ENCODE data around the gene MRPS34. TPM values are rescaled to one million over a fixed set of nuclear protein-coding genes. Genes with fewer than 3 reads are reported as not detected.

MRPS34 gene
- total and polyA plus RNA-seq, 4 donors: 42.4 to 100 (median 58.7) TPM

DNA sequence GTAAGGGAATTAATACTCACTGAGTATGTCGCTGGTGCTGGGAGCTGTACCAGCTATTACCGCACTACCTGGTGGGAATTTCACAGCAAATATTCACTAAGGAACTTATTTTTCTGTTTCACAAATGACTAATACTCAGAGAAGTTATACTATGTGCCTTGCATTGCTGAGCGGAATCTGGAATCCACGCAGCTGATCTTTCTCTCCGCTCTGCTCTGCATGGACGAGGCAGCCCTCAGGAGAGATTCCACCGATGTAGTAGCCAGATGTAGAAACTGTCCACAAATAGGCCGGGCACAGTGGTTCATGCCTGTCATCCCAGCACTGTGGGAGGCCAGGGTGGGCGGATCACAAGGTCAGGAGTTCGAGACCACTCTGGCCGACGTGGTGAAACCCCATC is 18.7 kb downstream of the MRPS34 start:
- H3K9ac ChIP-seq (ENCODE audit: low read depth in 1 of 2, low read length in 2 of 2): no peak overlapping the region
- no peak overlapping the region for H3K4me3 ChIP-seq (ENCODE audit: low read depth in 1 of 3, low read length in 3 of 3)
- 97% methylated on average over 12 of the region's 12 CpGs for WGBS
- H3K27me3 ChIP-seq (ENCODE audit: control insufficient read depth in 4 of 4, insufficient read depth in 4 of 4, low read length in 3 of 4): no peaks in the 10 kb centered on the region
- H3K36me3 ChIP-seq (ENCODE audit: control insufficient read depth in 4 of 4, insufficient read depth in 3 of 4, low read depth in 1 of 4, low read length in 3 of 4): peaks cover 4 to 33% (median 16%) of the 10 kb centered on the region in 4 donors
- no peaks in the 10 kb centered on the region for H3K4me1 ChIP-seq (ENCODE audit: control insufficient read depth in 4 of 4, insufficient read depth in 4 of 4, low read length in 3 of 4)
- no peaks in the 10 kb centered on the region for H3K9me3 ChIP-seq (ENCODE audit: control insufficient read depth in 4 of 4, low read length in 3 of 4)
- no peak for DNase-seq (ENCODE audit: low spot score)
- TF ChIP-seq YY1 (IDR thresholded peaks at IDR 0.05): no peak
- TF ChIP-seq RXRA (IDR thresholded peaks at IDR 0.05): no peak
- TF ChIP-seq CTCF (IDR thresholded peaks at IDR 0.05; ENCODE audit: low read depth, low read length, missing input control): no peak
- H3K27ac ChIP-seq (ENCODE audit: low read depth in 1 of 2, low read length in 2 of 2): no peak overlapping the region

DNA sequence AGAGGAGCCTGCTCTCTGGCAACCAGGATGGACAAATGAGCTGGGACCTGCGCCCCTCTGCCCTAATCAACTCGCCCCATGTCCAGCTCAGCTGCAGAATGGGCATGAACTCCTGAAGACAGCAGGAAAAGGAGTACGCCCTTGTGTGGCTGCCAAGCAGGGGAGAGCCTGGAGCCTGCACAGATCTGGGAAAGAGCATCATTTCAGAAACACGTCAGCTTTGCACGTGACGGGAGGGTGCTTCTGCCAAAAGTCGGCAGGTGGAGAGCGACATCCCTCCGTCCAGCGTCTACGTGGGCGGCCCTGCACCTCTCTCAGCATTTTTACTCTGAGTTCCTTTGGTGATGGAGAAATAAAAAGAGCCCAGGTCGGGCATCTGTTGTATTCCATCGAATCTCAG is 20.1 kb downstream of the MRPS34 start:
- peaks cover 6 to 47% (median 24%) of the 10 kb centered on the region in 4 donors for H3K36me3 ChIP-seq (ENCODE audit: control insufficient read depth in 4 of 4, insufficient read depth in 3 of 4, low read depth in 1 of 4, low read length in 3 of 4)
- H3K27me3 ChIP-seq (ENCODE audit: control insufficient read depth in 4 of 4, insufficient read depth in 4 of 4, low read length in 3 of 4): no peaks in the 10 kb centered on the region
- no peak for DNase-seq (ENCODE audit: low spot score)
- no peaks in the 10 kb centered on the region for H3K9me3 ChIP-seq (ENCODE audit: control insufficient read depth in 4 of 4, low read length in 3 of 4)
- H3K4me1 ChIP-seq (ENCODE audit: control insufficient read depth in 4 of 4, insufficient read depth in 4 of 4, low read length in 3 of 4): no peaks in the 10 kb centered on the region
- H3K4me3 ChIP-seq (ENCODE audit: low read depth in 1 of 3, low read length in 3 of 3): no peak overlapping the region
- 96% methylated on average over 14 of the region's 14 CpGs for WGBS
- no peak overlapping the region for H3K27ac ChIP-seq (ENCODE audit: low read depth in 1 of 2, low read length in 2 of 2)
- H3K9ac ChIP-seq (ENCODE audit: low read depth in 1 of 2, low read length in 2 of 2): no peak overlapping the region
- TF ChIP-seq TAF1 (conservative IDR thresholded peaks at IDR 0.05) (no peak), FOXA1 (IDR thresholded peaks at IDR 0.05) (no peak), GABPA (IDR thresholded peaks at IDR 0.05 in 1 of 2, conservative IDR thresholded peaks at IDR 0.05 in 1 of 2) (no peak), EGR1 (IDR thresholded peaks at IDR 0.05; ENCODE audit: low read depth in 2 of 2) (no peak), SP1 (IDR thresholded peaks at IDR 0.05) (no peak)

- H3K36me3 ChIP-seq (ENCODE audit: control insufficient read depth in 4 of 4, insufficient read depth in 3 of 4, low read depth in 1 of 4, low read length in 3 of 4): peaks cover 5 to 48% (median 29%) of the 10 kb centered on the region in 4 donors
- TF ChIP-seq, protein P1, sequence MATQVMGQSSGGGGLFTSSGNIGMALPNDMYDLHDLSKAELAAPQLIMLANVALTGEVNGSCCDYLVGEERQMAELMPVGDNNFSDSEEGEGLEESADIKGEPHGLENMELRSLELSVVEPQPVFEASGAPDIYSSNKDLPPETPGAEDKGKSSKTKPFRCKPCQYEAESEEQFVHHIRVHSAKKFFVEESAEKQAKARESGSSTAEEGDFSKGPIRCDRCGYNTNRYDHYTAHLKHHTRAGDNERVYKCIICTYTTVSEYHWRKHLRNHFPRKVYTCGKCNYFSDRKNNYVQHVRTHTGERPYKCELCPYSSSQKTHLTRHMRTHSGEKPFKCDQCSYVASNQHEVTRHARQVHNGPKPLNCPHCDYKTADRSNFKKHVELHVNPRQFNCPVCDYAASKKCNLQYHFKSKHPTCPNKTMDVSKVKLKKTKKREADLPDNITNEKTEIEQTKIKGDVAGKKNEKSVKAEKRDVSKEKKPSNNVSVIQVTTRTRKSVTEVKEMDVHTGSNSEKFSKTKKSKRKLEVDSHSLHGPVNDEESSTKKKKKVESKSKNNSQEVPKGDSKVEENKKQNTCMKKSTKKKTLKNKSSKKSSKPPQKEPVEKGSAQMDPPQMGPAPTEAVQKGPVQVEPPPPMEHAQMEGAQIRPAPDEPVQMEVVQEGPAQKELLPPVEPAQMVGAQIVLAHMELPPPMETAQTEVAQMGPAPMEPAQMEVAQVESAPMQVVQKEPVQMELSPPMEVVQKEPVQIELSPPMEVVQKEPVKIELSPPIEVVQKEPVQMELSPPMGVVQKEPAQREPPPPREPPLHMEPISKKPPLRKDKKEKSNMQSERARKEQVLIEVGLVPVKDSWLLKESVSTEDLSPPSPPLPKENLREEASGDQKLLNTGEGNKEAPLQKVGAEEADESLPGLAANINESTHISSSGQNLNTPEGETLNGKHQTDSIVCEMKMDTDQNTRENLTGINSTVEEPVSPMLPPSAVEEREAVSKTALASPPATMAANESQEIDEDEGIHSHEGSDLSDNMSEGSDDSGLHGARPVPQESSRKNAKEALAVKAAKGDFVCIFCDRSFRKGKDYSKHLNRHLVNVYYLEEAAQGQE (IDR thresholded peaks at IDR 0.05): no peak
- TF ChIP-seq YY1 (IDR thresholded peaks at IDR 0.05) (no peak), FOXA1 (IDR thresholded peaks at IDR 0.05) (no peak), SP1 (IDR thresholded peaks at IDR 0.05) (no peak)
- no peak overlapping the region for H3K9ac ChIP-seq (ENCODE audit: low read depth in 1 of 2, low read length in 2 of 2)
- H3K9me3 ChIP-seq (ENCODE audit: control insufficient read depth in 4 of 4, low read length in 3 of 4): no peaks in the 10 kb centered on the region
- H3K4me1 ChIP-seq (ENCODE audit: control insufficient read depth in 4 of 4, insufficient read depth in 4 of 4, low read length in 3 of 4): no peaks in the 10 kb centered on the region
- no peak overlapping the region for H3K4me3 ChIP-seq (ENCODE audit: low read depth in 1 of 3, low read length in 3 of 3)
- WGBS: 97% methylated on average over 16 of the region's 16 CpGs
- H3K27ac ChIP-seq (ENCODE audit: low read depth in 1 of 2, low read length in 2 of 2): no peak overlapping the region
- DNase-seq (ENCODE audit: low spot score): no peak
- H3K27me3 ChIP-seq (ENCODE audit: control insufficient read depth in 4 of 4, insufficient read depth in 4 of 4, low read length in 3 of 4): no peaks in the 10 kb centered on the region
Measured at GRCh38 chr16:1751946-1752345, 21.0 kb downstream of the MRPS34 start.

Data from liver (tissue), 9 donors.